HEK293 (cell line): ENCODE results near the gene FXR1.
A peak's percentile ranks its signal among the peaks of the same experiment; 100 is the strongest.

Source experiments
- FEZF1 ChIP-seq: fragments of 450-650 bp; formaldehyde crosslinking; IDR thresholded peaks from 2 replicates; pipeline ENCODE4 v1.5.1; 2016; ENCODE audit warnings: missing biosample characterization, missing genetic modification characterization
- GFI1B ChIP-seq: fragments of 450-650 bp; formaldehyde crosslinking; IDR thresholded peaks from 2 replicates; pipeline ENCODE4 v1.5.1; 2016; ENCODE audit warnings: missing biosample characterization, missing genetic modification characterization
- GLI4 ChIP-seq: fragments of 450-650 bp; formaldehyde crosslinking; IDR thresholded peaks from 2 replicates; pipeline ENCODE4 v1.5.1; 2016; ENCODE audit warnings: missing biosample characterization, missing genetic modification characterization
- IKZF3 ChIP-seq: fragments of 450-650 bp; IDR thresholded peaks from 2 replicates; pipeline ENCODE4 v1.5.0; 2018; ENCODE audit warnings: missing biosample characterization, mild to moderate bottlenecking, missing genetic modification characterization, moderate library complexity
- KLF9 ChIP-seq: fragments of 450-650 bp; formaldehyde crosslinking; IDR thresholded peaks from 2 replicates; pipeline ENCODE4 v1.5.1; 2016; ENCODE audit warnings: missing biosample characterization, missing genetic modification characterization, low read depth
- YY1 ChIP-seq: fragments of 450-650 bp; formaldehyde crosslinking; IDR thresholded peaks from 2 replicates; pipeline ENCODE4 v1.5.1; 2018; ENCODE audit warnings: missing biosample characterization, missing genetic modification characterization
- YY2 ChIP-seq: fragments of 450-650 bp; formaldehyde crosslinking; IDR thresholded peaks from 2 replicates; pipeline ENCODE4 v1.5.1; 2016; ENCODE audit warnings: missing biosample characterization, missing genetic modification characterization
- ZBTB1 ChIP-seq: fragments of 450-650 bp; formaldehyde crosslinking; IDR thresholded peaks from 2 replicates; pipeline ENCODE4 v1.5.1; 2016; ENCODE audit warnings: missing biosample characterization, missing genetic modification characterization
- ZBTB48 ChIP-seq: fragments of 450-650 bp; formaldehyde crosslinking; IDR thresholded peaks from 2 replicates; pipeline ENCODE4 v1.5.1; 2016; ENCODE audit warnings: missing biosample characterization, missing genetic modification characterization
- ZNF138 ChIP-seq: fragments of 450-650 bp; formaldehyde crosslinking; IDR thresholded peaks from 2 replicates; pipeline ENCODE4 v1.5.1; 2016; ENCODE audit warnings: missing biosample characterization, missing genetic modification characterization, borderline replicate concordance
- ZNF155 ChIP-seq: fragments of 450-650 bp; formaldehyde crosslinking; IDR thresholded peaks from 2 replicates; pipeline ENCODE4 v1.5.1; 2016; ENCODE audit warnings: missing biosample characterization, missing genetic modification characterization
- ZNF23 ChIP-seq: fragments of 450-650 bp; formaldehyde crosslinking; IDR thresholded peaks from 2 replicates; pipeline ENCODE4 v1.5.1; 2016; ENCODE audit warnings: missing biosample characterization, missing genetic modification characterization, borderline replicate concordance
- ZNF350 ChIP-seq: fragments of 450-650 bp; formaldehyde crosslinking; IDR thresholded peaks from 2 replicates; pipeline ENCODE4 v1.5.0; 2017; ENCODE audit warnings: missing biosample characterization, mild to moderate bottlenecking, missing genetic modification characterization
- ZNF366 ChIP-seq: fragments of 450-650 bp; formaldehyde crosslinking; conservative IDR thresholded peaks from 2 replicates; pipeline ENCODE4 v1.5.1; 2016; ENCODE audit warnings: missing biosample characterization, missing genetic modification characterization
- ZNF501 ChIP-seq: fragments of 450-650 bp; formaldehyde crosslinking; IDR thresholded peaks from 2 replicates; pipeline ENCODE4 v1.5.1; 2016; ENCODE audit warnings: missing biosample characterization, missing genetic modification characterization
- ZNF514 ChIP-seq: fragments of 450-650 bp; formaldehyde crosslinking; IDR thresholded peaks from 2 replicates; pipeline ENCODE4 v1.5.1; 2016; ENCODE audit warnings: missing biosample characterization, missing genetic modification characterization
- ZNF521 ChIP-seq: fragments of 450-650 bp; formaldehyde crosslinking; IDR thresholded peaks from 2 replicates; pipeline ENCODE4 v1.5.1; 2017; ENCODE audit warnings: missing biosample characterization, mild to moderate bottlenecking, missing genetic modification characterization
- ZNF585B ChIP-seq: fragments of 450-650 bp; formaldehyde crosslinking; IDR thresholded peaks from 2 replicates; pipeline ENCODE4 v1.5.1; 2016; ENCODE audit warnings: missing biosample characterization, missing genetic modification characterization
- ZNF654 ChIP-seq: fragments of 450-650 bp; formaldehyde crosslinking; IDR thresholded peaks from 2 replicates; pipeline ENCODE4 v1.5.1; 2016; ENCODE audit warnings: low read depth, missing biosample characterization, missing genetic modification characterization
- ZNF701 ChIP-seq: fragments of 450-650 bp; formaldehyde crosslinking; IDR thresholded peaks from 2 replicates; pipeline ENCODE4 v1.5.1; 2016; ENCODE audit warnings: missing biosample characterization, missing genetic modification characterization
- ZNF792 ChIP-seq: fragments of 450-650 bp; formaldehyde crosslinking; IDR thresholded peaks from 2 replicates; pipeline ENCODE4 v1.5.1; 2016; ENCODE audit warnings: missing biosample characterization, missing genetic modification characterization
- ZNF830 ChIP-seq: fragments of 450-650 bp; IDR thresholded peaks from 2 replicates; pipeline ENCODE4 v1.5.0; 2018; ENCODE audit warnings: missing biosample characterization, missing genetic modification characterization, low read depth, mild to moderate bottlenecking, moderate library complexity
- ZSCAN23 ChIP-seq: fragments of 450-650 bp; formaldehyde crosslinking; IDR thresholded peaks from 2 replicates; pipeline ENCODE4 v1.5.1; 2016; ENCODE audit warnings: missing biosample characterization, missing genetic modification characterization
- TF ChIP-seq, protein P1 (sequence below): fragments of 450-650 bp; formaldehyde crosslinking; IDR thresholded peaks from 2 replicates; pipeline ENCODE4 v1.5.1; 2017; ENCODE audit warnings: missing biosample characterization, missing genetic modification characterization
- TF ChIP-seq, protein P2 (sequence below): fragments of 450-650 bp; formaldehyde crosslinking; IDR thresholded peaks from 2 replicates; pipeline ENCODE4 v1.5.1; 2016; ENCODE audit warnings: missing biosample characterization, missing genetic modification characterization
- TF ChIP-seq, protein P3 (sequence below): IDR thresholded peaks from 2 replicates; pipeline ENCODE4 v1.6.1; 2011; ENCODE audit warnings: mild to moderate bottlenecking, low read depth, low read length, borderline replicate concordance
- TF ChIP-seq, protein P4 (sequence below): fragments of 450-650 bp; formaldehyde crosslinking; IDR thresholded peaks from 2 replicates; pipeline ENCODE4 v1.5.1; 2016; ENCODE audit warnings: missing biosample characterization, missing genetic modification characterization
- TF ChIP-seq, protein P5 (sequence below): fragments of 450-650 bp; formaldehyde crosslinking; IDR thresholded peaks from 2 replicates; pipeline ENCODE4 v1.5.1; 2016; ENCODE audit warnings: missing biosample characterization, missing genetic modification characterization, low read depth
- TF ChIP-seq, protein P6 (sequence below): fragments of 450-650 bp; formaldehyde crosslinking; IDR thresholded peaks from 2 replicates; pipeline ENCODE4; 2016; ENCODE audit warnings: missing biosample characterization, missing genetic modification characterization
- TF ChIP-seq, protein P7 (sequence below): fragments of 450-650 bp; IDR thresholded peaks from 2 replicates; pipeline ENCODE4 v1.5.1; 2018; ENCODE audit warnings: missing biosample characterization, missing genetic modification characterization

Gene FXR1

DNA sequence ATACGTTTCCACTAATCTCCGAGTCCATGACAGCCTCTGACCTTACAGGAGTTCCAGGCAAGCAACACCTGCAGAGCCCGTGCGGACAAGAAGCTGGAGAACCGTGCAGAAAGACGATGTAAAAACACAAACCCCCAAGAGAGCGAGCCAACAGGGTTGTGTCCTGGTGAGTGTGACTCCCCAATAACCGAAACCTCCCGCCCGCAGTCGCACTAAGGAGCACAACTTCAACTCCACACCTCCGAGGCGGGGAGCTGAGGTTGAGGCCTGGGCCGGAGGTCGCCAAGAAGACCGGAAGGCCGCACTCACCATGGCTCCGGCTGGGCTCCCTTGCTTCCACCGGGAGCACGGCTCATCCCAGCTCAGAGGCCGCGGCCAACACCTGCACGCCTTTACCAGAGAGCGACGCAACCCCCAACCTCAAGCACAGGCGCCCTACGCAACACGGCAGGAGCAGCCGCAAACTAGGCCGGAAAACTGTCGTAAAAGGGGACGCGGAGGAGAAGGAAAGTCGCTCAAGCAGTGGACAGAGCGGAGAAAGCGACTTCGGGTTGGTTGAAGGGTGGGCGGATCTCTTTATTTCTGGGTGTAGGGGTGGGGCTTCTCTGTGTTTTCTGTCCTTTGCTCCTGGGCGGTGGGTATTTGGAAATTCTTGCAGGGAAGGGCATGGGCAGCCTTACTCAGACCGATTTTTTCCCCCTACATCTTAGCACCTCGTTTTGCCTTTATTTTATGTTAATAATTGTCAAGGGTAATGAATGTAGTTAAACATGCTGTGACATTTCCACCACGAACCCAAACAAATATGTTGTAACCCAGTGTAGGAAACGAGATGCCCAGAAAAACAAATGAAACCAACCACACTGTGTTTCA lies 77.1 kb downstream of the FXR1 start, which contains the start of gene DNAJC19 (continued):
- TF ChIP-seq, protein P1, sequence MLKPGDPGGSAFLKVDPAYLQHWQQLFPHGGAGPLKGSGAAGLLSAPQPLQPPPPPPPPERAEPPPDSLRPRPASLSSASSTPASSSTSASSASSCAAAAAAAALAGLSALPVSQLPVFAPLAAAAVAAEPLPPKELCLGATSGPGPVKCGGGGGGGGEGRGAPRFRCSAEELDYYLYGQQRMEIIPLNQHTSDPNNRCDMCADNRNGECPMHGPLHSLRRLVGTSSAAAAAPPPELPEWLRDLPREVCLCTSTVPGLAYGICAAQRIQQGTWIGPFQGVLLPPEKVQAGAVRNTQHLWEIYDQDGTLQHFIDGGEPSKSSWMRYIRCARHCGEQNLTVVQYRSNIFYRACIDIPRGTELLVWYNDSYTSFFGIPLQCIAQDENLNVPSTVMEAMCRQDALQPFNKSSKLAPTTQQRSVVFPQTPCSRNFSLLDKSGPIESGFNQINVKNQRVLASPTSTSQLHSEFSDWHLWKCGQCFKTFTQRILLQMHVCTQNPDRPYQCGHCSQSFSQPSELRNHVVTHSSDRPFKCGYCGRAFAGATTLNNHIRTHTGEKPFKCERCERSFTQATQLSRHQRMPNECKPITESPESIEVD (tag by site-specific recombination) = no peak
- TF ChIP-seq, protein P2, sequence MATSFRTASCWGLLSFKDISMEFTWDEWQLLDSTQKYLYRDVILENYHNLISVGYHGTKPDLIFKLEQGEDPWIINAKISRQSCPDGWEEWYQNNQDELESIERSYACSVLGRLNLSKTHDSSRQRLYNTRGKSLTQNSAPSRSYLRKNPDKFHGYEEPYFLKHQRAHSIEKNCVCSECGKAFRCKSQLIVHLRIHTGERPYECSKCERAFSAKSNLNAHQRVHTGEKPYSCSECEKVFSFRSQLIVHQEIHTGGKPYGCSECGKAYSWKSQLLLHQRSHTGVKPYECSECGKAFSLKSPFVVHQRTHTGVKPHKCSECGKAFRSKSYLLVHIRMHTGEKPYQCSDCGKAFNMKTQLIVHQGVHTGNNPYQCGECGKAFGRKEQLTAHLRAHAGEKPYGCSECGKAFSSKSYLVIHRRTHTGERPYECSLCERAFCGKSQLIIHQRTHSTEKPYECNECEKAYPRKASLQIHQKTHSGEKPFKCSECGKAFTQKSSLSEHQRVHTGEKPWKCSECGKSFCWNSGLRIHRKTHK (tag by site-specific recombination) = no peak
- TF ChIP-seq, protein P3, sequence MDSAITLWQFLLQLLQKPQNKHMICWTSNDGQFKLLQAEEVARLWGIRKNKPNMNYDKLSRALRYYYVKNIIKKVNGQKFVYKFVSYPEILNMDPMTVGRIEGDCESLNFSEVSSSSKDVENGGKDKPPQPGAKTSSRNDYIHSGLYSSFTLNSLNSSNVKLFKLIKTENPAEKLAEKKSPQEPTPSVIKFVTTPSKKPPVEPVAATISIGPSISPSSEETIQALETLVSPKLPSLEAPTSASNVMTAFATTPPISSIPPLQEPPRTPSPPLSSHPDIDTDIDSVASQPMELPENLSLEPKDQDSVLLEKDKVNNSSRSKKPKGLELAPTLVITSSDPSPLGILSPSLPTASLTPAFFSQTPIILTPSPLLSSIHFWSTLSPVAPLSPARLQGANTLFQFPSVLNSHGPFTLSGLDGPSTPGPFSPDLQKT = no peak
- TF ChIP-seq YY1 (tag by site-specific recombination) (no peak), IKZF3 (no peak), ZBTB48 (tag by site-specific recombination) (peak; percentile 14; the same call in 1 of the 2 replicates), ZNF654 (tag by site-specific recombination) (no peak), FEZF1 (no peak), ZNF585B (tag by site-specific recombination) (no peak), KLF9 (tag by site-specific recombination) (peak; percentile 51; the same call in 1 of the 2 replicates), ZNF514 (tag by site-specific recombination) (no peak), ZNF701 (tag by site-specific recombination) (no peak), ZNF366 (peak; percentile 67), ZNF155 (tag by site-specific recombination) (no peak), GFI1B (no peak), ZNF830 (tag by site-specific recombination) (no peak), ZNF501 (tag by site-specific recombination) (no peak), ZSCAN23 (tag by site-specific recombination) (no peak), ZBTB1 (tag by site-specific recombination) (no peak), GLI4 (tag by site-specific recombination) (no peak), ZNF521 (tag by site-specific recombination) (no peak), ZNF350 (tag by site-specific recombination) (no peak), ZNF23 (no peak), ZNF792 (tag by site-specific recombination) (no peak), ZNF138 (tag by site-specific recombination) (no peak), YY2 (tag by site-specific recombination) (no peak)
- TF ChIP-seq, protein P4, sequence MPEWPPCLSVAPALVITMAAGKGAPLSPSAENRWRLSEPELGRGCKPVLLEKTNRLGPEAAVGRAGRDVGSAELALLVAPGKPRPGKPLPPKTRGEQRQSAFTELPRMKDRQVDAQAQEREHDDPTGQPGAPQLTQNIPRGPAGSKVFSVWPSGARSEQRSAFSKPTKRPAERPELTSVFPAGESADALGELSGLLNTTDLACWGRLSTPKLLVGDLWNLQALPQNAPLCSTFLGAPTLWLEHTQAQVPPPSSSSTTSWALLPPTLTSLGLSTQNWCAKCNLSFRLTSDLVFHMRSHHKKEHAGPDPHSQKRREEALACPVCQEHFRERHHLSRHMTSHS (tag by site-specific recombination) = no peak
- TF ChIP-seq, protein P5, sequence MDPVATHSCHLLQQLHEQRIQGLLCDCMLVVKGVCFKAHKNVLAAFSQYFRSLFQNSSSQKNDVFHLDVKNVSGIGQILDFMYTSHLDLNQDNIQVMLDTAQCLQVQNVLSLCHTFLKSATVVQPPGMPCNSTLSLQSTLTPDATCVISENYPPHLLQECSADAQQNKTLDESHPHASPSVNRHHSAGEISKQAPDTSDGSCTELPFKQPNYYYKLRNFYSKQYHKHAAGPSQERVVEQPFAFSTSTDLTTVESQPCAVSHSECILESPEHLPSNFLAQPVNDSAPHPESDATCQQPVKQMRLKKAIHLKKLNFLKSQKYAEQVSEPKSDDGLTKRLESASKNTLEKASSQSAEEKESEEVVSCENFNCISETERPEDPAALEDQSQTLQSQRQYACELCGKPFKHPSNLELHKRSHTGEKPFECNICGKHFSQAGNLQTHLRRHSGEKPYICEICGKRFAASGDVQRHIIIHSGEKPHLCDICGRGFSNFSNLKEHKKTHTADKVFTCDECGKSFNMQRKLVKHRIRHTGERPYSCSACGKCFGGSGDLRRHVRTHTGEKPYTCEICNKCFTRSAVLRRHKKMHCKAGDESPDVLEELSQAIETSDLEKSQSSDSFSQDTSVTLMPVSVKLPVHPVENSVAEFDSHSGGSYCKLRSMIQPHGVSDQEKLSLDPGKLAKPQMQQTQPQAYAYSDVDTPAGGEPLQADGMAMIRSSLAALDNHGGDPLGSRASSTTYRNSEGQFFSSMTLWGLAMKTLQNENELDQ = no peak
- TF ChIP-seq, protein P6, sequence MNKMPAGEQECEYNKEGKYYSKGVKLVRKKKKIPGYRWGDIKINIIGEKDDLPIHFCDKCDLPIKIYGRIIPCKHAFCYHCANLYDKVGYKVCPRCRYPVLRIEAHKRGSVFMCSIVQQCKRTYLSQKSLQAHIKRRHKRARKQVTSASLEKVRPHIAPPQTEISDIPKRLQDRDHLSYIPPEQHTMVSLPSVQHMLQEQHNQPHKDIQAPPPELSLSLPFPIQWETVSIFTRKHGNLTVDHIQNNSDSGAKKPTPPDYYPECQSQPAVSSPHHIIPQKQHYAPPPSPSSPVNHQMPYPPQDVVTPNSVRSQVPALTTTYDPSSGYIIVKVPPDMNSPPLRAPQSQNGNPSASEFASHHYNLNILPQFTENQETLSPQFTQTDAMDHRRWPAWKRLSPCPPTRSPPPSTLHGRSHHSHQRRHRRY = no peak
- TF ChIP-seq, protein P7, sequence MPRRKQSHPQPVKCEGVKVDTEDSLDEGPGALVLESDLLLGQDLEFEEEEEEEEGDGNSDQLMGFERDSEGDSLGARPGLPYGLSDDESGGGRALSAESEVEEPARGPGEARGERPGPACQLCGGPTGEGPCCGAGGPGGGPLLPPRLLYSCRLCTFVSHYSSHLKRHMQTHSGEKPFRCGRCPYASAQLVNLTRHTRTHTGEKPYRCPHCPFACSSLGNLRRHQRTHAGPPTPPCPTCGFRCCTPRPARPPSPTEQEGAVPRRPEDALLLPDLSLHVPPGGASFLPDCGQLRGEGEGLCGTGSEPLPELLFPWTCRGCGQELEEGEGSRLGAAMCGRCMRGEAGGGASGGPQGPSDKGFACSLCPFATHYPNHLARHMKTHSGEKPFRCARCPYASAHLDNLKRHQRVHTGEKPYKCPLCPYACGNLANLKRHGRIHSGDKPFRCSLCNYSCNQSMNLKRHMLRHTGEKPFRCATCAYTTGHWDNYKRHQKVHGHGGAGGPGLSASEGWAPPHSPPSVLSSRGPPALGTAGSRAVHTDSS (tag by site-specific recombination) = no peak
